NCI-H526 treated with DMSO at 0.1 percent for 48 hours (cell line): Measurements from ENCODE around the gene AKR1C3.

ENCODE experiments used
- DNase-seq: peaks from one replicate; lab custom pipeline; 2025; lab: John Stamatoyannopoulos, UW

AKR1C3 gene

DNA sequence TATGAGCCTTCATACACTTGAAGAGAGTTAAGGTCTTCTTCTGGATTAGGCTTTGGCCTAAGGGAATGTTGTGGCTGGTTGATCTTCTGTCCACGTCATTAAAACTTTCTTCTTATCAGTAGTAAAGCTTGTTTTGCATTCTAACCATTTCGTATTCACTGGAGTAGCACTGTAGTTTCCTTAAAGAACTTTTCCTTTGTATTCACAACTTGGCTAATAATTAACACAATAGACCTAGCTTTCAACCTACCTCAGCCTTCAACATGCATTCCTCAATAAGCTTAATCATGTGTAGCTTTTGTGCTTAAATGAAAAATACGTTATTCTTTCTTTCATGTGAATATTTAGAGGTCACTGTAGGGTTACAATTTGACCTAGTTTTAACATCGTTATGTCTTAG lies 48.0 kb downstream of the AKR1C3 start:
- no peak for DNase-seq

DNA sequence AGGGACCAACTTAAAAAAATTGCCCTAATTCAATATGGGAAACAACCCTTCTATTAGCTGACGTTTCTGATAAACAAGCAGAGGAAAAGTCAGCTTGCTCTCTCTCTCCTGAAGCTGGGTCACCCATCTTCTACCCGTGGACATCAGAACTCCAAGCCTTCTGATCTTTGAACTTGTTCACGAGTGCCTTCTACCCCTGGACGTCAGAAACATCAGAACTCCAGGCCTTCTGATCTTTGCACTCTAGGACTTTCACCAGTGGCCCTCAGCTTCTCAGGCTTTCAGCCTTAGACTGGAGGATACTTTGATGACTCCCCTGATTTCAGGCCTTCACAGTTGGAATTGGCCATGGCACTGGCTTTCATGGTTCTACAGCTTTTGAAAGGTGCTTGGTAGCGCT lies 48.9 kb downstream of the AKR1C3 start:
- no peak for DNase-seq

DNA sequence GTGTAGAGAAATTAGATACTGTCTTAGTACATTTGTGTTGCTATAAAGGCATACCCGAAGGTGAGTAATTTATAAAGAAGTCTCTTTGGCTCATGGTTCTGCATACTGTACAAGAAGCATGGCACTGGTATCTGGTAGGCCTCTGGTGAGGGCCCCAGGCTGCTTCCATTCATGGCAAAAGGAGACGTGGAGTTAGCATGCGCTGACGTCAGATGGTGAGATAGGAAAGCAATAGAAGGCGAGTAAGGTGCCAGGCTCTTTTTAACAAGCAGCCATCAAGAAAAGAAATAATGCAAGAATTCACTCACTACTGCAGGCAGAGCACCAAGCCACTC lies 52.7 kb downstream of the AKR1C3 start:
- DNase-seq: no peak

DNA sequence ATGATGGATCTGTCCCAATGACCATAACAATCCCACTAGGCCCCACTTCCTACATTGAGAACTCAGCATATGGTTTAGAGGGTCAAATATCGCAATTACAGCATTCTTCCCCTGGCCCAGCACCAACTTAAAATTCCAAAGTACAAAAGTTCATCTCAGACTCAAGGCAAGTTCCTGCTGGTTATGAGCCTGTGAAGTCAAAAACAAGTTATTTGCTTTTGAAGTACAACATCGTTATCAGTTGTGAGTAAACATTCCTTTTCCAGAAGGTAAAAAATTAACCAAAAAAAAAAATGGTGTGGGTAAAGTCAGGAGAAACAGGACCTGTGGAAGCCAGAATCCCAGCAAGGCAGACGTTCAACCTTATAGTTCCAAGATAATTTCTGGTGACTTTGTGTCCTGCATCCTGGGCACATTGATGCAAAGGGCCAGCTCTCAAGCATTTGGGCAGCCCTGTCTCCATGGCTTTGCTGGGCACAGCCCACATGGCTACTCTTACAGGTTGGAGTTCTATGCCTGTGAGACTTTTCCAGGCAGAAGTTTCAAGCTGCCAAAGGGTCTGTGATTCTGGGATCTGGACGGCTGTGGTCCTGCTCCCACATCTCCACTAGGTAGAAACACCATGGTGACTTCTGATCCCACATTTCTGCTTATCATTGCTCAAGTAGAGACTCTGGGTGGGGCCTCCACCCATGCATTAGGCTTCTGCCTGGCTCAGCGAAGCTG lies 53.2 kb downstream of the AKR1C3 start:
- DNase-seq: no peak

DNA sequence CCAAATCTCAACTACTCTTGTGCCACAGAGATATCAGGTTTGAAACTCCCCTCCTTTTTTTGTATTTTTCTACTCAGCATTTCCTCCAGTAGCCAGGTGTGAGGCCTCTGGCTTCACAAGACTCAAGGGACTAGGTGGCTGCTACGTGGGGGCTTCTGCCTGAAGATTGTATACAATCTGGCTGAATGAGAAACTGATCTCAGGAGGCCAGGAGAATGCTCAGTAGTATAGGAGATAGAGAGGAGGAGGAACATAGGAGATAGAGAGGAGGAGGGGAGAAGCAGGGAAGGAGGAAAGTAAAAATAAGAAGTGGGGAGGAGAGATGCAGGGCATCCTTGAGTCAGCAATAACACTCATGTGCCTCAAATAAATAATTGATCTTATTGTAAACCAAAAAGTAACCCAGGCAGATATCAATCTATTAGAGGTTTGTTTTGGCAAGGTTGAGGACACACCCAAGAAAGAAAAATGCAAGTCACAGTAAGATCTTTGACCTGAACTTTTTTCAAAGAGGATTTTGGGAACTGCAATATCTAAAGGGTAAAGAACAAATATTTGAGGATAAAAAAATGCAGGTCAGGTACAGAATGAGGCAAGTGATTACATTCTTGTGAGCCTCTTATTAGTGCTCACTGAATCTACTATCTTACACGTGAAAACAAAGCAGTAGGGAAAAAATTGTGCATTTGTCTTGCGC lies 53.9 kb downstream of the AKR1C3 start:
- DNase-seq: no peak

DNA sequence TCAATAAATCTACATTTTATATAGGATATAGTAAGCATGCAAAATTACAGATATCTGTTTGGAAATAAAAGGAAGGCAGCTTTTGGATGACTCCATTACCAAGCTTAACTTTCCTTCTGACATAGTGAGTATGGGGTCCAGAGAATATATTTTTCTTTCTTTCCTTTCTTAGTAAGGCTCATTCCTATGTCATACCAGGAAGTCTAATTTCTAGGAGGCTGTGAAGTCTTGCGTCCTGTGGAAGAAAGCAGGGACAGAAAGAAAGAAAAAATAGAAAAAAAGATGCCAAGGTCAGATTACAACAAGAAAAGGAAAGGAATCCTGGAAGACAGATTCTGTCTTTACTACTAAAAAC lies 54.4 kb downstream of the AKR1C3 start:
- no peak for DNase-seq

DNA sequence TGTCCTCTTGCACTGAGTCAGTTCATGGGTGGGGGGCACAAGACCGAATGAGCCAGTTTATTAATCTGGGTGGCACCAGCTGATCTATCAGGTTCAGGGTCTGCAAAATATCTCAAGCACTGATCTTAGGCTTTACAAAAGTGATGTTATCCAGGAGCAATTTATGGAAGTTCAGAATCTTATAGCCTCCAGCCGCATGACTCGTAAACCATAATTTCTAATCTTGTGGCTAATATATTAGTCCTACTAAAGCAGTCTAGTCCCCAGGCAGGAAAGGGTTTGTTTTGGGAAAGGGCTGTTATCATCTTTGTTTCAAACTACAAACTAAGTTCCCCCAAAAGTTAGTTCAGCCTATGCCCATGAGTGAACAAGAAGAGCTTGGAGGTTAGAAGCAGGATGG lies 56.9 kb downstream of the AKR1C3 start:
- no peak for DNase-seq

DNA sequence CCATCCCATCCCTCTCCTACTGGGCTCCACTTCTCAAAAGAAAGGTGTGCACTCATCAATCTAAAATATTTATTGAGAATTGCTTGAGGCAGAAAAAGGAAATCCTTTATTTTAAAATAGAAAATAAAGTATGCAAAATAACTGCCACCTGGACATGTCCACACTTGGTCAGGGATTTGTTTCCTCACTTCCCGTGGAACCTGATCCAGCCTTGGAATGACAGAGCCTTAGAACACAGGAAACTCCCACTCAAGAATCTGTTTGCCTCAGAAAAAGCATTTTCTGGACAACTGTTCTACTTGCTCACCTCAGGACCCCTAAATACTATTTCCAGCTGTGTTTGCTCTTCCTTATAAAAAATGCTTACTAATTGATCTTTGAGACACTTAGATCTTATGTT lies 61.7 kb downstream of the AKR1C3 start:
- no peak for DNase-seq
